HG03066 (cell line): ENCODE measurements around the gene RAD9A.

ENCODE experiments used
- ATAC-seq: cut with Tn5 transposase; IDR thresholded peaks from one replicate; pipeline ENCODE4 v1.9.1; 2021; ENCODE audit warnings: low read depth; ENCODE audit not compliant: unreplicated experiment

The RAD9A gene

GRCh38 chr11:67373648-67374570 lies 17.9 kb upstream of the RAD9A start:
- no peak for ATAC-seq

- ATAC-seq, result no peak
Measured at GRCh38 chr11:67374571-67375281, 17.1 kb upstream of the RAD9A start.

- no peak for ATAC-seq
Measured at GRCh38 chr11:67375320-67376055, 16.3 kb upstream of the RAD9A start.

- ATAC-seq, result no peak
Measured at GRCh38 chr11:67376063-67376820, 15.5 kb upstream of the RAD9A start.

- ATAC-seq, result no peak
Measured at GRCh38 chr11:67376873-67377808, 14.6 kb upstream of the RAD9A start.

GRCh38 chr11:67378544-67378943 lies 13.2 kb upstream of the RAD9A start:
- no peak for ATAC-seq

GRCh38 chr11:67379061-67380058 lies 12.4 kb upstream of the RAD9A start:
- no peak for ATAC-seq

- no peak for ATAC-seq
Measured at GRCh38 chr11:67381244-67381972, 10.4 kb upstream of the RAD9A start.

- no peak for ATAC-seq
Measured at GRCh38 chr11:67382276-67383136, 9.3 kb upstream of the RAD9A start.

- no peak for ATAC-seq
Measured at GRCh38 chr11:67384851-67385366, 6.9 kb upstream of the RAD9A start.

GRCh38 chr11:67387069-67387468 lies 4.7 kb upstream of the RAD9A start:
- no peak for ATAC-seq

GRCh38 chr11:67387518-67387917 lies 4.3 kb upstream of the RAD9A start:
- no peak for ATAC-seq

- no peak for ATAC-seq
Measured at GRCh38 chr11:67389477-67389876, 2.3 kb upstream of the RAD9A start.

GRCh38 chr11:67390947-67391303 lies 861 bp upstream of the RAD9A start:
- ATAC-seq, result no peak

GRCh38 chr11:67392183-67392715 lies 463 bp downstream of the RAD9A start:
- no peak for ATAC-seq

GRCh38 chr11:67393437-67393836 lies 1.7 kb downstream of the RAD9A start:
- ATAC-seq, result no peak
